WERI-Rb-1 (cell line): ENCODE measurements around the gene MCM3AP.

ENCODE experiments used
- DNase-seq: peaks from one replicate; pipeline ENCODE4 v3.0.0-alpha.2; 2020
- H3K27ac ChIP-seq: fragments of 250-450 bp; sonication (Bioruptor Pico); 2 replicates; pipeline ENCODE4 v1.5.1; 2020; ENCODE audit warnings: mild to moderate bottlenecking, moderate library complexity
- H3K27me3 ChIP-seq: fragments of 250-450 bp; sonication (Bioruptor Pico); 2 replicates; pipeline ENCODE4 v1.5.1; 2021; ENCODE audit warnings: mild to moderate bottlenecking, low read depth, moderate library complexity; ENCODE audit not compliant: insufficient read depth, severe bottlenecking
- H3K36me3 ChIP-seq: fragments of 250-450 bp; sonication (Bioruptor Pico); 2 replicates; pipeline ENCODE4 v1.5.1; 2020; ENCODE audit warnings: mild to moderate bottlenecking, moderate library complexity
- H3K4me3 ChIP-seq: 2 replicates; pipeline ENCODE4 v1.5.1; 2011; ENCODE audit warnings: low read depth, mild to moderate bottlenecking, control low read depth, low read length
- H3K9me3 ChIP-seq: fragments of 250-450 bp; sonication (Bioruptor Pico); 2 replicates; pipeline ENCODE4 v1.5.1; 2021; ENCODE audit warnings: mild to moderate bottlenecking, moderate library complexity; ENCODE audit not compliant: severe bottlenecking
- TF ChIP-seq, protein P1 (sequence below): IDR thresholded peaks from 2 replicates; pipeline ENCODE4 v1.5.1; 2011; ENCODE audit warnings: low read depth, mild to moderate bottlenecking, control low read depth, inconsistent platforms, low read length

The MCM3AP gene

DNA sequence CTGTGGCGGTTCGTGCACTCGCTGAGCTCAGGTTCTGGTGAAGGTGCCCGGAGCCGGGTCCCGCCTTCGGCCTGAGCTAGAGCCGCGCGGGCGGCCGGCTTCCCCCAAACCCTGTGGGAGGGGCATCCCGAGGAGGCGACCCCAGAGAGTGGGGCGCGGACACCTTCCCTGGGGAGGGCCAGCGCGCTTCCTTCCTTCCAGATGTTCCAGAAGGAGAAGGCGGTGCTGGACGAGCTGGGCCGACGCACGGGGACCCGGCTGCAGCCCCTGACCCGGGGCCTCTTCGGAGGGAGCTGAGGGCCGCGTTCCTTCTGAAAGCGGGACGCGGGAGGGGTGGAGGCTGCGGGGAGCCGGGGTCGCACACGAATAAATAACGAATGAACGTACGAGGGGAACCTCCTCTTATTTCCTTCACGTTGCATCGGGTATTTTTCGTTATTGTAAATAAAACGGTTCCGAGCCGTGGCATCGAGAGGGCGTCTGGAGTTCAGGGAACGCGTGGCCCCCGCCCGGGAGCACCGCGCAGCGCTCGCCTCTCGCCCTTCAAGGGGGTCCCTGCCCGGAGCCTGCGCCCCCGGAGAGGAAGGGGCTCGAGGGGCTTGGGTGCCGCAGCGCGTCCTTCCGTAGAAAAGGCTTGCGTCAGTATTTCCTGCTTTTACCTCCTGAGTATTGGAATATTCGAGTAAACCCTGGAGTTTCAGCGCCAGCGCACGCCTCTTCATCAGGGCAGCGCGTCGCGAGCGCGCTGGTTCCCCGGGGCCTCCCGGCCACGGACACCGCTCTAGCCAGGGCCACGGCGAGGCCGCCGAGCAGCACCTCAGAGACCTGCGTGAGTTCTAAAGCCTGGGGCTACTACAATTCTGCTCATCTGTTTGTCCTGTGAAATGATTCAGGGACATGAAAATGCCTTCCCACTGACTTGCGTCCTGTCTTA lies 12.2 kb upstream of the MCM3AP start:
- H3K4me3 ChIP-seq = no peak overlapping the region
- no peak overlapping the region for H3K27ac ChIP-seq
- TF ChIP-seq, protein P1, sequence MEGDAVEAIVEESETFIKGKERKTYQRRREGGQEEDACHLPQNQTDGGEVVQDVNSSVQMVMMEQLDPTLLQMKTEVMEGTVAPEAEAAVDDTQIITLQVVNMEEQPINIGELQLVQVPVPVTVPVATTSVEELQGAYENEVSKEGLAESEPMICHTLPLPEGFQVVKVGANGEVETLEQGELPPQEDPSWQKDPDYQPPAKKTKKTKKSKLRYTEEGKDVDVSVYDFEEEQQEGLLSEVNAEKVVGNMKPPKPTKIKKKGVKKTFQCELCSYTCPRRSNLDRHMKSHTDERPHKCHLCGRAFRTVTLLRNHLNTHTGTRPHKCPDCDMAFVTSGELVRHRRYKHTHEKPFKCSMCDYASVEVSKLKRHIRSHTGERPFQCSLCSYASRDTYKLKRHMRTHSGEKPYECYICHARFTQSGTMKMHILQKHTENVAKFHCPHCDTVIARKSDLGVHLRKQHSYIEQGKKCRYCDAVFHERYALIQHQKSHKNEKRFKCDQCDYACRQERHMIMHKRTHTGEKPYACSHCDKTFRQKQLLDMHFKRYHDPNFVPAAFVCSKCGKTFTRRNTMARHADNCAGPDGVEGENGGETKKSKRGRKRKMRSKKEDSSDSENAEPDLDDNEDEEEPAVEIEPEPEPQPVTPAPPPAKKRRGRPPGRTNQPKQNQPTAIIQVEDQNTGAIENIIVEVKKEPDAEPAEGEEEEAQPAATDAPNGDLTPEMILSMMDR = no peak
- H3K36me3 ChIP-seq = peaks cover 40% of the 10 kb centered on the region
- no peak for DNase-seq
- H3K9me3 ChIP-seq = no peaks in the 10 kb centered on the region
- no peaks in the 10 kb centered on the region for H3K27me3 ChIP-seq

DNA sequence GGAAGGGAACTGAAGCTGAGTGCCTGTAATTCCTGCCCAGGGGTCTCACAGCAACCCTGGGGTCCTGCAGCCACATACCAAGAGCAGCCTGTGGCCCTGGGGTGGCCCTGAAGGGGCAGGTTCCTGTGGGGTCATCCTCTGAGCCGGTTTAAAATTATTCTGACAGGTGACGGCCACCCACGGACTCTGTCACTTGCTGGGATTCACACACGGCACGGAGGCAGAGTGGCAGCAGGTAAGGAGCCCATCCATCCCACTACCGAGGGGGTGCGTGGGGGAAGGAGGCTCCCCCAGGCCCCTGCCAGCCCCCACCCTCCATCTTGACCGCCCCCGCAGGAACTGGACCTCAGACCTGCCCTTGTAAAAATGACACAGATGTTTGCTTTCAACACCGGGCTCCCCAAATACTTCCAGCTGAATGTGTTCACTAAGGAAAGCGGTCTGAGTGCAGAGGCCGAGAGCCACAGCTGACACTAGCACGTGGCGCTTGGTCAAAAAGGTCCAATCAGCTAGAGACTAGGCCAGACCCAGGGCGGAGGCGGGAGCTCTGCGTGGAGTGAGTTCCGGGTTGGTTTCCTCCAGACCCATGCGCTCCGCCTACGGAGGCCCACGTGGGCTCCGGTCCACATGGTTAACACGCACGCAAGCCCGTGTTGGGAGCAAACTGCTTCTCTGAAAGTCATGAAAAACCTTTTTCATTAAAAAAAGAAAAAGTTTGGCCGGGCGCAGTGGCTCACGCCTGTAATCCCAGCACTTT lies 10.8 kb upstream of the MCM3AP start:
- Histone ChIP-seq H3K27me3 (no peaks in the 10 kb centered on the region), H3K4me3 (no peak overlapping the region), H3K36me3 (peaks cover 39% of the 10 kb centered on the region), H3K9me3 (no peaks in the 10 kb centered on the region), H3K27ac (0 out of 2 replicates have a peak overlapping the region, but pooled peaks have one; percentile 24)
- no peak for DNase-seq
- TF ChIP-seq, protein P1 = no peak

DNA sequence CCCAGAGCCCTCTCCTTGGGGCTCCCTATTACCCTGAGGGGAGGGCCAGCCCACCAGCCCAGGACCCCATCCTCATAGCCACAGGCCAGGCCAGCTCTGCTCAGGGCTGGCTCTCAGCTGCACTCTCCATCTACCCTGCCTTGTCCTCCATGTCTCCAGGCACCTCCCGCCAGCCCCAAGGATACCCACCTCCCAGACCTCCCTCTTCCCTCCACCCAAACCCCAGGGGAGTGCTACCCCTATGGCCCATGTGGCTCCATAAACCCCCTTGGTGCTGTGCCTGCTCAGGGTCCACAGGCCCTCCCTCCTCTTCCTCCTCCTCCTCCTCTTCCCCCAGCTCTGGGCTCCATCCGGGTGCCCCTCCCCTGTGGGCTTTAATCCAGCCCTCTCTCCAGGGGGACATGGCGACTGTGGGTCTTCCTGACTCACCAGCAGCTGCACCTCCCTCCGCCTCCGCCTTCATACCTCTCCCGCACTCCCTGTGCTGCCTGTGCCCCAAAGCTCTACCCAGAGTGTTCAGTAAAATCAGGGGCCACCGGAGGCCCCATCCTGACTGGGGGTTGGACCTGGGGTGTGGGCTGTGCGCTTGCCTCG lies 9.9 kb upstream of the MCM3AP start:
- peaks cover 37% of the 10 kb centered on the region for H3K36me3 ChIP-seq
- no peak overlapping the region for H3K4me3 ChIP-seq
- no peaks in the 10 kb centered on the region for H3K27me3 ChIP-seq
- no peaks in the 10 kb centered on the region for H3K9me3 ChIP-seq
- peak overlapping the region; percentile 4; the same call in 1 of the 2 replicates for H3K27ac ChIP-seq
- peak; percentile 39 for DNase-seq
- TF ChIP-seq, protein P1 = no peak

DNA sequence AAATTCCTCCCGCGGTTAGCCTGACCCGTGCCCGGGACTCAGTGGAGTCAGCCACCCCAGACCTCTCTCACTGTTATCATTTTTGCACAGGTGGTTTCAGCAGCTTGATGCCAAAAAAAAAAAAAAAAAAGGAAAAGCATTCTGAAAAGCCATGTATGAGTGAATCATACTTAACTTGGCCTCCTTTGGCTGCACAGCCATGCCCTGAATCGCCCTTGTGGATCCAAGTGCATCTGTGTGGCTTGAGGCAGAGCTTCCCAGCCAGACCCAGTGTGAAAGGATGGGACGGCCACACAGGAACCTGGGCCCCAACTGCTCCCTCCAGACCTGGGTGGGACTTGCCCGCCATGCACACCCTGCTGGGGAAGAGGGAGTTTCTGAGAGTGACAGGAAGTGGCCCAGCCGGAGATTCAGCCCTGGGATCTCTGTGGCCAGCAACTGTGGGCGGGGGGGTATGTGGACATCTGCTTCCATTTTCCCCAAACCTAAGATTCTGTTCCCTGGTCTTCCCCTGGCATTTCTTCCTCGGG lies 9.3 kb upstream of the MCM3AP start:
- H3K27ac ChIP-seq = no peak overlapping the region; the same call in 1 of the 2 replicates
- no peaks in the 10 kb centered on the region for H3K27me3 ChIP-seq
- TF ChIP-seq, protein P1 = no peak
- DNase-seq = no peak
- H3K4me3 ChIP-seq = no peak overlapping the region
- H3K36me3 ChIP-seq = peaks cover 33% of the 10 kb centered on the region
- no peaks in the 10 kb centered on the region for H3K9me3 ChIP-seq

DNA sequence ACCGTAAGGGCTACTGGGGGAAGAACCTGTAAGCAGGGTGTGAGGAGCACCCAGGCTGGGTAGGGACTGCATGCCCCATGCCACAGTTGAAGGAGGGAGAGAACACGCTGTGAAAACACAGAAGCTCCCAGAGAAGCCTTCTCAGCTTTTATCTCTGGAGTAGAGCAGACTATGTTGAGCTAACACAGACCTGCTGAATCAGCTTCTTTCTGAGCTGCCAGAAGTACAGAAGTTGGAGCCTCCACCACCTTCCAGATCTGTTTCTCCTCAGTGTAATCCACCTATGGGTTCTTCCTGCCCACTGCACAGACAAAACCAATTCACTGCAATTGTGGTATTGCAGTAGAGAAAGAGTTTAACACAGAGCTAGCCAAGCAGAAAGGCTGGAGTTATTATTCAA lies 6.2 kb upstream of the MCM3AP start:
- H3K9me3 ChIP-seq = no peaks in the 10 kb centered on the region
- H3K4me3 ChIP-seq = no peak overlapping the region
- TF ChIP-seq, protein P1 = no peak
- no peaks in the 10 kb centered on the region for H3K27me3 ChIP-seq
- DNase-seq = no peak
- no peak overlapping the region for H3K27ac ChIP-seq
- peaks cover 22% of the 10 kb centered on the region for H3K36me3 ChIP-seq
